Astrocyte (in vitro differentiated cells and primary cell): ENCODE data around the gene MED22. TPM values are rescaled to one million over a fixed set of nuclear protein-coding genes. Genes with fewer than 3 reads are reported as not detected.

Source experiments
- DNase-seq: peaks from one replicate; pipeline ENCODE4 v3.0.0-alpha.2; 2010; ENCODE audit warnings: low read depth
- FAIRE-seq: peaks from 2 replicates; lab custom pipeline; 2011; peaks lifted over from hg19 to GRCh38; lab: Jason Lieb, UNC
- H2AFZ ChIP-seq: 2 replicates; pipeline ENCODE4 v1.6.0; 2012; ENCODE audit warnings: low read depth, low read length, inconsistent platforms
- H3K27ac ChIP-seq: 2 replicates; pipeline ENCODE4 v1.5.1; 2011; ENCODE audit warnings: low read depth, low read length, inconsistent platforms
- H3K27me3 ChIP-seq: 2 replicates; pipeline ENCODE4 v1.6.0; 2011; ENCODE audit warnings: low read length, inconsistent platforms; ENCODE audit not compliant: insufficient read depth
- H3K36me3 ChIP-seq: 2 replicates; pipeline ENCODE4 v1.5.1; 2011; ENCODE audit warnings: low read length, inconsistent platforms; ENCODE audit not compliant: insufficient read depth
- H3K4me1 ChIP-seq: 2 replicates; pipeline ENCODE4 v1.5.1; 2011; ENCODE audit warnings: low read length, inconsistent platforms; ENCODE audit not compliant: insufficient read depth
- H3K4me2 ChIP-seq: 2 replicates; pipeline ENCODE4 v1.6.0; 2012; ENCODE audit warnings: low read length, inconsistent platforms
- H3K4me3 ChIP-seq: 2 replicates; pipeline ENCODE4 v1.5.1; 2011; ENCODE audit warnings: low read depth, mild to moderate bottlenecking, low read length, inconsistent platforms; ENCODE audit not compliant: insufficient read depth
- H3K79me2 ChIP-seq: 2 replicates; pipeline ENCODE4 v1.6.0; 2012; ENCODE audit warnings: mild to moderate bottlenecking, low read length, inconsistent platforms; ENCODE audit not compliant: insufficient read depth
- H3K9ac ChIP-seq: 2 replicates; pipeline ENCODE4 v1.6.0; 2012; ENCODE audit warnings: mild to moderate bottlenecking, low read length, inconsistent platforms
- H3K9me3 ChIP-seq: 2 replicates; pipeline ENCODE4 v1.5.1; 2012; ENCODE audit warnings: low read depth, mild to moderate bottlenecking, low read length, inconsistent platforms; ENCODE audit not compliant: insufficient read depth
- H4K20me1 ChIP-seq: 2 replicates; pipeline ENCODE4 v1.6.0; 2012; ENCODE audit warnings: low read length, inconsistent platforms; ENCODE audit not compliant: insufficient read depth
- H3K27ac Mint-ChIP-seq: one replicate; pipeline ENCODE4 v1.8.0; 2021; ENCODE audit warnings: mild to moderate bottlenecking, mixed read lengths; ENCODE audit not compliant: unreplicated experiment
- H3K27me3 Mint-ChIP-seq: one replicate; pipeline ENCODE4 v1.8.0; 2021; ENCODE audit warnings: low read depth, mixed read lengths; ENCODE audit not compliant: unreplicated experiment
- H3K36me3 Mint-ChIP-seq: one replicate; pipeline ENCODE4 v1.8.0; 2021; ENCODE audit warnings: low read depth, mixed read lengths; ENCODE audit not compliant: unreplicated experiment
- H3K4me1 Mint-ChIP-seq: one replicate; pipeline ENCODE4 v1.8.0; 2021; ENCODE audit warnings: low read depth, mixed read lengths; ENCODE audit not compliant: unreplicated experiment
- H3K4me3 Mint-ChIP-seq: one replicate; pipeline ENCODE4 v1.8.0; 2021; ENCODE audit warnings: mild to moderate bottlenecking, moderate library complexity, mixed read lengths; ENCODE audit not compliant: unreplicated experiment
- H3K9me3 Mint-ChIP-seq: one replicate; pipeline ENCODE4 v1.8.0; 2021; ENCODE audit warnings: mild to moderate bottlenecking, mixed read lengths; ENCODE audit not compliant: unreplicated experiment
- CTCF ChIP-seq: IDR thresholded peaks from 2 replicates; pipeline ENCODE4 v1.5.1; 2011; ENCODE audit warnings: low read depth, mild to moderate bottlenecking, inconsistent platforms, low read length, moderate library complexity; ENCODE audit not compliant: insufficient read depth
- EZH2 ChIP-seq: IDR thresholded peaks from 2 replicates; pipeline ENCODE4 v1.6.1; 2012; ENCODE audit warnings: mild to moderate bottlenecking, low read length, inconsistent platforms; ENCODE audit not compliant: insufficient read depth
- total RNA-seq: library from RNA; stranded (reverse); gene quantifications from 2 replicates; pipeline ENCODE4 v1.2.1, GENCODE V29; 2021

Gene MED22
- total RNA-seq, 1 donor from 2014 or later, result 28.8 TPM

- H3K9me3 ChIP-seq, result no peaks in the 10 kb centered on the region
- H4K20me1 ChIP-seq, result no peaks in the 10 kb centered on the region
- H3K36me3 ChIP-seq, result no peaks in the 10 kb centered on the region
- Mint-ChIP-seq H3K27me3 (peaks cover 39% of the 10 kb centered on the region), H3K27ac (no peak overlapping the region), H3K4me3 (no peak overlapping the region), H3K36me3 (no peaks in the 10 kb centered on the region), H3K9me3 (peaks cover 8% of the 10 kb centered on the region), H3K4me1 (no peaks in the 10 kb centered on the region)
- no peak for FAIRE-seq
- H3K4me3 ChIP-seq, result no peak overlapping the region
- DNase-seq, result no peak
- no peak overlapping the region for H2AFZ ChIP-seq
- no peak overlapping the region for H3K27ac ChIP-seq
- no peaks in the 10 kb centered on the region for H3K79me2 ChIP-seq
- no peak overlapping the region for H3K9ac ChIP-seq
- no peak for TF ChIP-seq EZH2
- no peak for TF ChIP-seq CTCF
- peaks cover 3% of the 10 kb centered on the region for H3K27me3 ChIP-seq
- H3K4me2 ChIP-seq, result peak overlapping the region; percentile 12
- H3K4me1 ChIP-seq, result no peaks in the 10 kb centered on the region
Measured at GRCh38 chr9:133306242-133307204, 41.4 kb downstream of the MED22 start.

- no peaks in the 10 kb centered on the region for H4K20me1 ChIP-seq
- no peak overlapping the region for H3K4me2 ChIP-seq
- Mint-ChIP-seq H3K4me3 (no peak overlapping the region), H3K27me3 (peaks cover 41% of the 10 kb centered on the region), H3K27ac (no peak overlapping the region), H3K9me3 (peaks cover 8% of the 10 kb centered on the region), H3K4me1 (no peaks in the 10 kb centered on the region), H3K36me3 (no peaks in the 10 kb centered on the region)
- no peak overlapping the region for H3K4me3 ChIP-seq
- H3K9ac ChIP-seq, result no peak overlapping the region
- H3K27me3 ChIP-seq, result peaks cover 3% of the 10 kb centered on the region
- H3K27ac ChIP-seq, result no peak overlapping the region
- H2AFZ ChIP-seq, result no peak overlapping the region
- DNase-seq, result no peak
- no peaks in the 10 kb centered on the region for H3K9me3 ChIP-seq
- no peak for FAIRE-seq
- no peak for TF ChIP-seq CTCF
- TF ChIP-seq EZH2, result no peak
- no peaks in the 10 kb centered on the region for H3K79me2 ChIP-seq
- H3K4me1 ChIP-seq, result no peaks in the 10 kb centered on the region
- no peaks in the 10 kb centered on the region for H3K36me3 ChIP-seq
Measured at GRCh38 chr9:133305731-133306130, 42.2 kb downstream of the MED22 start.
